H1 (cell line): Measurements from ENCODE around the gene PAX5. TPM values are rescaled to one million over a fixed set of nuclear protein-coding genes. Genes with fewer than 3 reads are reported as not detected.

Experiments used
- CTCF ChIA-PET: fragments of 300-600 bp; sonication (Branson Sonifier 250); formaldehyde crosslinking; loops from one replicate; lab custom pipeline; 2021; ENCODE audit not compliant: partially characterized antibody; lab: Charles Lee
- POLR2A ChIA-PET: fragments of 300-600 bp; sonication (Branson Sonifier 250); formaldehyde crosslinking; loops from one replicate; lab custom pipeline; 2021; ENCODE audit warnings: inconsistent platforms; ENCODE audit not compliant: partially characterized antibody; lab: Charles Lee
- DNase-seq, 2 experiments: peaks; one replicate each; pipeline versions ENCODE4 v3.0.0 to v3.0.0-alpha.2; 2010 to 2022; ENCODE audit warnings: low spot score in 2 of 2, low read depth in 1 of 2, mixed read lengths in 1 of 2
- FAIRE-seq: peaks from 2 replicates; lab custom pipeline; 2011; peaks lifted over from hg19 to GRCh38; lab: Jason Lieb, UNC
- H2AFZ ChIP-seq: 2 replicates; pipeline ENCODE4 v1.8.1; 2012; ENCODE audit warnings: low read length, inconsistent platforms
- H2AK5ac ChIP-seq: 2 replicates; pipeline ENCODE4 v1.6.1; 2013; ENCODE audit warnings: low read depth, low read length
- H2BK120ac ChIP-seq: replicated peaks from 2 replicates; pipeline ENCODE3; 2013; ENCODE audit warnings: low read depth, low read length, inconsistent platforms
- H2BK12ac ChIP-seq: 2 replicates; pipeline ENCODE4 v1.6.1; 2013; ENCODE audit warnings: low read depth, low read length
- H2BK15ac ChIP-seq: 2 replicates; pipeline ENCODE4 v1.6.1; 2013; ENCODE audit warnings: low read length
- H2BK20ac ChIP-seq: 2 replicates; pipeline ENCODE4 v1.6.1; 2013; ENCODE audit warnings: low read length
- H2BK5ac ChIP-seq: 2 replicates; pipeline ENCODE4 v1.6.1; 2013; ENCODE audit warnings: low read depth, low read length
- H3K14ac ChIP-seq: 2 replicates; pipeline ENCODE4 v1.6.1; 2013; ENCODE audit warnings: inconsistent platforms; ENCODE audit not compliant: insufficient read length
- H3K18ac ChIP-seq: 2 replicates; pipeline ENCODE4 v1.6.1; 2013; ENCODE audit warnings: low read length; ENCODE audit errors: extremely low read depth
- H3K23ac ChIP-seq: 2 replicates; pipeline ENCODE4 v1.6.1; 2013; ENCODE audit warnings: inconsistent platforms; ENCODE audit not compliant: insufficient read length
- H3K23me2 ChIP-seq: 2 replicates; pipeline ENCODE4 v1.6.1; 2013; ENCODE audit warnings: low read depth, low read length
- H3K27ac ChIP-seq: 2 replicates; pipeline ENCODE4 v1.6.1; 2011; ENCODE audit warnings: low read depth, low read length, inconsistent platforms
- H3K27me3 ChIP-seq, 4 experiments: replicated peaks in 1 of 4; 1 replicate in 1 of 4; 2 replicates in 3 of 4; pipeline versions ENCODE4 v1.6.1 to v1.8.1; 2011 to 2013; ENCODE audit warnings: low read length in 3 of 4, mild to moderate bottlenecking in 3 of 4, inconsistent platforms in 2 of 4, mixed read lengths in 2 of 4, moderate library complexity in 1 of 4; ENCODE audit not compliant: control insufficient read depth in 3 of 4, insufficient read depth in 3 of 4; ENCODE audit errors: extremely low read depth in 1 of 4
- H3K36me3 ChIP-seq, 4 experiments: 2 replicates each; pipeline versions ENCODE4 v1.6.1 to v1.8.1; 2011 to 2013; ENCODE audit warnings: mild to moderate bottlenecking in 4 of 4, low read length in 3 of 4, moderate library complexity in 2 of 4, control low read depth in 1 of 4, inconsistent platforms in 1 of 4; ENCODE audit not compliant: insufficient read depth in 4 of 4, control insufficient read depth in 2 of 4
- H3K4ac ChIP-seq: replicated peaks from 2 replicates; pipeline ENCODE3; 2013; ENCODE audit warnings: low read length, low read depth, mixed read lengths, inconsistent platforms; ENCODE audit not compliant: insufficient read length
- H3K4me1 ChIP-seq, 4 experiments: replicated peaks in 1 of 4; 1 replicate in 1 of 4; 2 replicates in 3 of 4; pipeline versions ENCODE4 v1.6.1 to v1.8.1; 2011 to 2013; ENCODE audit warnings: low read length in 3 of 4, inconsistent platforms in 2 of 4, mixed read lengths in 1 of 4; ENCODE audit not compliant: insufficient read depth in 4 of 4, control insufficient read depth in 3 of 4
- H3K4me2 ChIP-seq, 2 experiments: 2 replicates each; pipeline versions ENCODE4 v1.6.1 to v1.8.1; 2011 to 2013; ENCODE audit warnings: low read depth in 2 of 2, low read length in 2 of 2, control low read depth in 1 of 2, inconsistent platforms in 1 of 2, mild to moderate bottlenecking in 1 of 2; ENCODE audit not compliant: insufficient read depth in 1 of 2
- H3K4me3 ChIP-seq, 4 experiments: fragments of 200-600, 300-600 bp in 1 of 4; sonication (generic), shearing (Covaris generic), sonication (Bioruptor Twin) in 1 of 4; 2 replicates each; pipeline versions ENCODE4 v1.5.1 to v1.8.1; 2011 to 2016; ENCODE audit warnings: low read length in 4 of 4, low read depth in 3 of 4, control low read depth in 2 of 4, inconsistent platforms in 2 of 4, mild to moderate bottlenecking in 2 of 4, mixed read lengths in 1 of 4, moderate library complexity in 1 of 4; ENCODE audit not compliant: insufficient read depth in 2 of 4; ENCODE audit errors: extremely low read depth in 1 of 4
- H3K56ac ChIP-seq: replicated peaks from 2 replicates; pipeline ENCODE3; 2013; ENCODE audit warnings: low read depth, mild to moderate bottlenecking, mixed read lengths, low read length, inconsistent platforms; ENCODE audit not compliant: insufficient read length
- H3K79me1 ChIP-seq: 2 replicates; pipeline ENCODE4 v1.6.1; 2013; ENCODE audit warnings: low read depth, low read length, control low read depth
- H3K79me2 ChIP-seq, 2 experiments: 2 replicates each; pipeline versions ENCODE4 v1.6.1 to v1.8.1; 2012 to 2013; ENCODE audit warnings: low read length in 2 of 2, mild to moderate bottlenecking in 2 of 2, inconsistent platforms in 1 of 2; ENCODE audit not compliant: insufficient read depth in 2 of 2, control insufficient read depth in 1 of 2
- H3K9ac ChIP-seq, 4 experiments: replicated peaks in 1 of 4; 1 replicate in 1 of 4; 2 replicates in 3 of 4; pipeline versions ENCODE4 v1.6.1 to v1.8.1; 2011 to 2013; ENCODE audit warnings: low read depth in 3 of 4, low read length in 3 of 4, control low read depth in 2 of 4, mild to moderate bottlenecking in 2 of 4, moderate library complexity in 2 of 4, inconsistent platforms in 1 of 4; ENCODE audit errors: extremely low read depth in 1 of 4
- H3K9me3 ChIP-seq, 2 experiments: 2 replicates each; pipeline versions ENCODE4 v1.6.1 to v1.8.1; 2012 to 2013; ENCODE audit warnings: mild to moderate bottlenecking in 2 of 2, moderate library complexity in 2 of 2, control low read depth in 1 of 2, inconsistent platforms in 1 of 2, low read depth in 1 of 2, low read length in 1 of 2, mixed read lengths in 1 of 2; ENCODE audit not compliant: insufficient read depth in 2 of 2
- H4K20me1 ChIP-seq, 2 experiments: replicated peaks in 1 of 2; 2 replicates each; pipeline versions ENCODE3 to v1.8.1; 2011 to 2013; ENCODE audit warnings: inconsistent platforms in 2 of 2, low read length in 2 of 2, mild to moderate bottlenecking in 1 of 2; ENCODE audit not compliant: insufficient read depth in 2 of 2, control insufficient read depth in 1 of 2
- H4K5ac ChIP-seq: 2 replicates; pipeline ENCODE4 v1.6.1; 2013; ENCODE audit warnings: low read length, low read depth, mixed read lengths, inconsistent platforms; ENCODE audit not compliant: insufficient read length
- H4K8ac ChIP-seq: 2 replicates; pipeline ENCODE4 v1.8.0; 2013; ENCODE audit warnings: mild to moderate bottlenecking, moderate library complexity, low read length, inconsistent platforms; ENCODE audit not compliant: insufficient read depth; ENCODE audit errors: extremely low read depth
- H4K91ac ChIP-seq: replicated peaks from 2 replicates; pipeline ENCODE3; 2013; ENCODE audit warnings: low read length, mixed read lengths, inconsistent platforms; ENCODE audit not compliant: insufficient read length
- CHD2 ChIP-seq: IDR thresholded peaks from 2 replicates; pipeline ENCODE4 v1.6.1; 2012; ENCODE audit warnings: low read length, improper control_type of control experiment
- KDM1A ChIP-seq: fragments of 200-600, 300-600 bp; sonication (generic); IDR thresholded peaks from 2 replicates; pipeline ENCODE4 v1.7.1; 2016; ENCODE audit warnings: mild to moderate bottlenecking, low read length, borderline replicate concordance
- RBBP5 ChIP-seq: IDR thresholded peaks from 2 replicates; pipeline ENCODE4 v1.7.1; 2012; ENCODE audit warnings: low read depth, mild to moderate bottlenecking, inconsistent platforms, low read length, moderate library complexity, borderline replicate concordance
- SIX5 ChIP-seq: IDR thresholded peaks from 2 replicates; pipeline ENCODE4 v1.6.1; 2011; ENCODE audit warnings: mild to moderate bottlenecking, low read depth, low read length
- SP1 ChIP-seq: IDR thresholded peaks from 2 replicates; pipeline ENCODE4 v1.6.1; 2011; ENCODE audit warnings: low read depth, low read length
- YY1 ChIP-seq: IDR thresholded peaks from 2 replicates; pipeline ENCODE4 v1.6.1; 2011; ENCODE audit warnings: low read depth, mild to moderate bottlenecking, low read length
- WGBS, 2 experiments: shearing (Covaris generic) in 1 of 2; methylation state at CpG; one replicate each; pipeline versions ENCODE4 v1.1.6 to v1.1.7; 2013 to 2015; ENCODE audit warnings: low lambda C conversion rate in 2 of 2, mixed read lengths in 2 of 2, inconsistent platforms in 1 of 2, low coverage in 1 of 2, missing lambda C conversion rate in 1 of 2; ENCODE audit not compliant: insufficient replicate concordance in 2 of 2, insufficient coverage in 1 of 2, insufficient read length in 1 of 2; ENCODE audit errors: extremely low coverage in 1 of 2, missing lambda C conversion rate in 1 of 2; 5-methylcytosine and 5-hydroxymethylcytosine counted together
- polyA plus RNA-seq, 7 experiments: library from polyadenylated mRNA; depleted of rRNA in 3 of 7; stranded (reverse) in 5 of 7; unstranded in 2 of 7; fragments of >200 nt in 5 of 7; fragments of 200-250 nt in 2 of 7; gene quantifications; 1 replicate in 5 of 7; 2 replicates in 1 of 7; 4 replicates in 1 of 7; pipeline versions ENCODE4 v1.2.1 to v1.2.3, GENCODE V29; 2011 to 2013; ENCODE audit warnings: missing spikeins in 2 of 7, mixed read lengths in 2 of 7
- total RNA-seq: library from RNA; stranded (reverse); fragmentation: NEBNext Ultra II Directional; extraction: Animal tissue kit (Norgen Biotek cat#: 25700); gene quantifications from 2 replicates; pipeline ENCODE4 v1.2.1, GENCODE V29; 2021

Gene PAX5
- total and polyA plus RNA-seq, 2 of the 8 experiments (the other 6 are each of a cell fraction or from before 2014, with no cell fraction given) = 0.29 to 0.43 TPM

- H3K79me1 ChIP-seq = no peaks in the 10 kb centered on the region
- H3K14ac ChIP-seq = no peak overlapping the region
- no peak overlapping the region for H3K4me3 ChIP-seq
- no peak for FAIRE-seq
- no peak overlapping the region for H3K4ac ChIP-seq
- POLR2A ChIA-PET = no interaction called here
- no peaks in the 10 kb centered on the region for H3K27me3 ChIP-seq
- H3K36me3 ChIP-seq = no peaks in the 10 kb centered on the region
- 0 out of 2 replicates have a peak overlapping the region, but pooled peaks have one; percentile 66 for H2AFZ ChIP-seq
- no peak overlapping the region for H4K91ac ChIP-seq
- CTCF ChIA-PET = interaction anchor here (0.9 to 2.9 kb wide), 6 partner anchors 13 to 64 kb away, joined by 3 to 17 read pairs (median 6); no protein-coding TSS in a partner anchor
- H2BK15ac ChIP-seq = no peak overlapping the region
- no peak overlapping the region for H2BK120ac ChIP-seq
- no peak for TF ChIP-seq SIX5
- TF ChIP-seq RBBP5 = no peak
- no peak for TF ChIP-seq SP1
- TF ChIP-seq KDM1A = no peak
- TF ChIP-seq CHD2 = no peak
- TF ChIP-seq YY1 = no peak
- TF ChIP-seq, all 59 proteins: peak for 0
- no peak overlapping the region for H3K4me2 ChIP-seq
- H2BK20ac ChIP-seq = no peak overlapping the region
- no peak overlapping the region for H4K8ac ChIP-seq
- no peak overlapping the region for H3K9ac ChIP-seq
- no peak overlapping the region for H3K23ac ChIP-seq
- no peak overlapping the region for H2AK5ac ChIP-seq
- no peaks in the 10 kb centered on the region for H3K79me2 ChIP-seq
- H4K5ac ChIP-seq = no peak overlapping the region
- peaks cover 0 to 8% (median 3%) of the 10 kb centered on the region in 4 experiments; a peak in 4 of 7 replicates for H3K4me1 ChIP-seq
- no peaks in the 10 kb centered on the region for H3K9me3 ChIP-seq
- H3K56ac ChIP-seq = no peak overlapping the region
- no peak overlapping the region for H3K18ac ChIP-seq
- no peak overlapping the region for H2BK12ac ChIP-seq
- WGBS, 2 experiments = 82% methylated on average over 7 of the region's 7 CpGs; no CpG with 5 or more reads in 1 of the 2 experiments
- H2BK5ac ChIP-seq = no peak overlapping the region
- DNase-seq = no peak
- H4K20me1 ChIP-seq = no peaks in the 10 kb centered on the region
- peaks cover 1% of the 10 kb centered on the region; the same call in 1 of the 2 replicates for H3K23me2 ChIP-seq
- H3K27ac ChIP-seq = no peak overlapping the region
Measured at GRCh38 chr9:36937346-36937745, 96.7 kb downstream of the PAX5 start.
